GM12878 (cell line): Measurements from ENCODE around the gene CAMTA1. TPM values are rescaled to one million over a fixed set of nuclear protein-coding genes. Genes with fewer than 3 reads are reported as not detected.

Experiments used
- ATAC-seq: fragments of 200-7000 bp; cut with Tn5 transposase; 3 replicates; pipeline ENCODE4 v1.9.1; 2020; ENCODE audit warnings: mild to moderate bottlenecking, moderate library complexity
- BruUV-seq: library from RNA; stranded (reverse); fragments of 400-500 nt; replicated peaks from 2 replicates; lab custom pipeline; 2021; lab: Mats Ljungman, UMichigan
- CTCF ChIA-PET: fragments of 300-600 bp; sonication (Branson Sonifier 250); formaldehyde crosslinking; extraction: SDS; loops from one replicate; lab custom pipeline; 2021; ENCODE audit warnings: inconsistent platforms; lab: Yijun Ruan, JAX
- POLR2A ChIA-PET: fragments of 350-600 bp; formaldehyde crosslinking; extraction: SDS; loops from one replicate; lab custom pipeline; 2021; ENCODE audit warnings: inconsistent platforms; lab: Charles Lee
- RAD21 ChIA-PET: fragments of 300-600 bp; sonication (Branson Sonifier 250); formaldehyde crosslinking; loops from one replicate; lab custom pipeline; 2023; ENCODE audit warnings: antibody characterized with exemption; ENCODE audit not compliant: unreplicated experiment; lab: Charles Lee
- SMC1A ChIA-PET: fragments of 300-600 bp; sonication (Branson Sonifier 250); formaldehyde crosslinking; loops from one replicate; lab custom pipeline; 2023; ENCODE audit not compliant: unreplicated experiment, uncharacterized antibody; lab: Charles Lee
- DNase-seq: peaks from one replicate; pipeline ENCODE4 v3.0.0-alpha.2; 2011; ENCODE audit warnings: low read depth, low spot score
- FAIRE-seq: peaks from 3 replicates; lab custom pipeline; 2011; peaks lifted over from hg19 to GRCh38; lab: Jason Lieb, UNC
- H2AFZ ChIP-seq: 2 replicates; pipeline ENCODE4 v1.6.0; 2011; ENCODE audit warnings: low read depth, low read length, control low read depth; ENCODE audit not compliant: control insufficient read depth
- H3K27ac ChIP-seq: 2 replicates; pipeline ENCODE4 v1.5.1; 2011; ENCODE audit warnings: control low read depth; ENCODE audit not compliant: control insufficient read depth, insufficient read depth
- H3K27me3 ChIP-seq, 2 experiments: replicated peaks in 1 of 2; 2 replicates each; pipeline versions ENCODE4 v1.6.0 to v1.6.1; 2011; ENCODE audit warnings: low read length in 1 of 2; ENCODE audit not compliant: control insufficient read depth in 2 of 2, insufficient read depth in 2 of 2
- H3K36me3 ChIP-seq, 2 experiments: 2 replicates each; pipeline ENCODE4 v1.5.1; 2011; ENCODE audit warnings: low read length in 1 of 2; ENCODE audit not compliant: control insufficient read depth in 2 of 2, insufficient read depth in 2 of 2
- H3K4me1 ChIP-seq: 2 replicates; pipeline ENCODE4 v1.6.1; 2011; ENCODE audit warnings: mild to moderate bottlenecking, low read length, moderate library complexity, mixed read lengths; ENCODE audit not compliant: control insufficient read depth, insufficient read depth
- H3K4me2 ChIP-seq: 2 replicates; pipeline ENCODE4 v1.6.0; 2011; ENCODE audit warnings: control low read depth; ENCODE audit not compliant: control insufficient read depth, insufficient read depth
- H3K4me3 ChIP-seq: fragments of 200-600 bp; sonication (generic); 2 replicates; pipeline ENCODE4 v1.5.1; 2016
- H3K79me2 ChIP-seq: 2 replicates; pipeline ENCODE4 v1.6.0; 2011; ENCODE audit warnings: low read length; ENCODE audit not compliant: control insufficient read depth, insufficient read depth
- H3K9ac ChIP-seq: 2 replicates; pipeline ENCODE4 v1.8.0; 2011; ENCODE audit warnings: low read length, control low read depth, mixed read lengths; ENCODE audit not compliant: control insufficient read depth, insufficient read depth
- H3K9me3 ChIP-seq: replicated peaks from 3 replicates; pipeline ENCODE4 v1.5.1; 2011; ENCODE audit warnings: mild to moderate bottlenecking, low read length; ENCODE audit not compliant: control insufficient read depth, insufficient read depth
- H4K20me1 ChIP-seq: 2 replicates; pipeline ENCODE4 v1.6.0; 2011; ENCODE audit not compliant: control insufficient read depth, insufficient read depth
- CBX5 ChIP-seq: sonication (generic); IDR thresholded peaks from 2 replicates; pipeline ENCODE4 v1.6.1; 2016; ENCODE audit warnings: low read depth, moderate library complexity, mild to moderate bottlenecking, inconsistent platforms
- MTA3 ChIP-seq: IDR thresholded peaks from 2 replicates; pipeline ENCODE4 v1.6.1; 2012; ENCODE audit warnings: low read length, inconsistent platforms, borderline replicate concordance
- NBN ChIP-seq: fragments of 450-650 bp; IDR thresholded peaks from 2 replicates; pipeline ENCODE4 v1.6.1; 2016
- NR2C1 ChIP-seq: fragments of 450-650 bp; IDR thresholded peaks from 2 replicates; pipeline ENCODE4 v1.6.1; 2017; ENCODE audit warnings: antibody characterized with exemption, mild to moderate bottlenecking, moderate library complexity
- ZBTB11 ChIP-seq: fragments of 450-650 bp; formaldehyde crosslinking; IDR thresholded peaks from 2 replicates; pipeline ENCODE4 v1.5.0; 2022; ENCODE audit warnings: mild to moderate bottlenecking, missing genetic modification characterization
- ZBTB40 ChIP-seq: fragments of 450-650 bp; IDR thresholded peaks from 2 replicates; pipeline ENCODE4 v1.6.1; 2016; ENCODE audit warnings: mild to moderate bottlenecking, moderate library complexity, borderline replicate concordance
- ZNF384 ChIP-seq: IDR thresholded peaks from 2 replicates; pipeline ENCODE4 v1.6.1; 2012; ENCODE audit warnings: low read depth, mild to moderate bottlenecking, low read length, improper control_type of control experiment, borderline replicate concordance
- ZNF592 ChIP-seq: fragments of 450-650 bp; IDR thresholded peaks from 2 replicates; pipeline ENCODE4 v1.6.1; 2017; ENCODE audit warnings: mild to moderate bottlenecking, moderate library complexity
- WGBS: methylation state at CpG from one replicate; pipeline ENCODE4 v1.1.6; 2016; ENCODE audit warnings: low lambda C conversion rate; ENCODE audit not compliant: insufficient replicate concordance, insufficient coverage; ENCODE audit errors: missing lambda C conversion rate; 5-methylcytosine and 5-hydroxymethylcytosine counted together
- in situ Hi-C: fragments of 300-500 bp; cut with MboI; formaldehyde crosslinking; loops from 9 replicates; pipeline ENCODE4 v1.14.3; 2018; ENCODE audit warnings: mixed read lengths
- intact Hi-C: fragments of 100-400 bp; cut with micrococcal nuclease; formaldehyde crosslinking; loops from one replicate; pipeline ENCODE4 v1.14.2; 2022; ENCODE audit not compliant: unreplicated experiment
- polyA plus RNA-seq, 11 experiments: library from polyadenylated mRNA; depleted of rRNA in 4 of 11; unstranded in 6 of 11; stranded (reverse) in 5 of 11; fragments of >200 nt; fragmentation: Nextera tagmentation in 4 of 11; fragmentation: Illumina TruSeq in 1 of 11; extraction: Ambion mirVana in 4 of 11; extraction: Trizol in 1 of 11; gene quantifications; 1 replicate in 1 of 11; 2 replicates in 10 of 11; pipeline versions ENCODE4 v1.2.1 to v1.2.3, GENCODE V29; 2011 to 2016; ENCODE audit warnings: inconsistent platforms in 2 of 11, missing spikeins in 2 of 11, low read depth in 1 of 11
- total RNA-seq, 4 experiments: library from RNA; depleted of rRNA in 3 of 4; stranded (reverse); fragments of >200 nt in 3 of 4; fragmentation: Illumina TruSeq in 1 of 4; extraction: Trizol in 1 of 4; gene quantifications; 2 replicates each; pipeline versions ENCODE4 v1.2.1 to v1.2.3, GENCODE V29; 2013 to 2021

CAMTA1 gene
- total and polyA plus RNA-seq, 10 of the 15 experiments (the other 5 are each of a cell fraction or from before 2014, with no cell fraction given): 37.7 to 148 (median 76.4) TPM

GRCh38 chr1:7298749-7299151 lies 513.5 kb downstream of the CAMTA1 start:
- CTCF ChIA-PET: no interaction called here
- POLR2A ChIA-PET: no interaction called here
- DNase-seq: no peak
- intact Hi-C loops: no loop called here
- Histone ChIP-seq H3K9ac (no peak overlapping the region), H3K36me3 (no peaks in the 10 kb centered on the region), H2AFZ (no peak overlapping the region), H3K79me2 (no peaks in the 10 kb centered on the region), H3K4me3 (no peak overlapping the region), H3K27me3 (peaks cover 2% of the 10 kb centered on the region in 2 experiments; a peak in 3 of 4 replicates), H3K4me1 (no peaks in the 10 kb centered on the region), H3K9me3 (no peaks in the 10 kb centered on the region; the same call in 2 of the 3 replicates), H3K4me2 (no peak overlapping the region), H4K20me1 (no peaks in the 10 kb centered on the region), H3K27ac (no peak overlapping the region)
- BruUV-seq: no TSS peak
- RAD21 ChIA-PET: no interaction called here
- ATAC-seq: no peak
- in situ Hi-C loops: no loop called here
- SMC1A ChIA-PET: no interaction called here
- no peak for TF ChIP-seq MTA3
- TF ChIP-seq ZBTB40: no peak
- TF ChIP-seq CBX5: no peak
- no peak for TF ChIP-seq ZNF384
- no peak for TF ChIP-seq NR2C1
- no peak for TF ChIP-seq ZBTB11 (CRISPR knock-in tag)
- TF ChIP-seq NBN: no peak
- TF ChIP-seq ZNF592: no peak
- FAIRE-seq: no peak
- 9% methylated on average over 4 of the region's 4 CpGs for WGBS
